ENCODE measurements around the gene SORCS2.

SORCS2 gene

DNA sequence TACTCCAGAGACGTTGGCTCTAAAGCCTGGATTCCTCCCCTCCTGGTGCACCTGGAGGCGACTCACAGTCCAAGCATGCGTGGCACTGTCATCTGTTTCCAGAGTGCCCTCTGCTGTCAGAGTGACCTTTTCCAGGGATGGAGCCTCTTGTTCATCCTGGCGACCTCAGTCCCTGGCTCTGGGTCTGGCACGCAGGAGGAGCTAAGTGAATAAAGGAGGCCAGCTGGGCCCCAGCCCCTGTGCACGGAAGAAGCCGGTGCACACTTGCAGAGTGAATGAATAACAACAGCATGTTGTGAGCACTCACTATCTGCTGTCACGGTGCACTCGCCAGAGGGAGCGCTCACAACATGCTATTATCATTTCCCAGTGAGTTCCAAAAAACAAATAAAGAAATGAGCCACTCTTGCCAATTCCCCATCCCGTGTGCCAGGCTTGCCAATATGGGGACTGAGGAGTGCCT, 270.2 kb downstream of the SORCS2 start:
- DNase-seq: peak; percentile 61
- Histone ChIP-seq H3K4me3 (ENCODE audit: low read depth, low read length) (no peak overlapping the region), H3K36me3 (no peaks in the 10 kb centered on the region), H3K27me3 (no peaks in the 10 kb centered on the region), H3K9me3 (no peaks in the 10 kb centered on the region), H3K4me1 (peaks cover 21% of the 10 kb centered on the region)
- TF ChIP-seq, protein P1, sequence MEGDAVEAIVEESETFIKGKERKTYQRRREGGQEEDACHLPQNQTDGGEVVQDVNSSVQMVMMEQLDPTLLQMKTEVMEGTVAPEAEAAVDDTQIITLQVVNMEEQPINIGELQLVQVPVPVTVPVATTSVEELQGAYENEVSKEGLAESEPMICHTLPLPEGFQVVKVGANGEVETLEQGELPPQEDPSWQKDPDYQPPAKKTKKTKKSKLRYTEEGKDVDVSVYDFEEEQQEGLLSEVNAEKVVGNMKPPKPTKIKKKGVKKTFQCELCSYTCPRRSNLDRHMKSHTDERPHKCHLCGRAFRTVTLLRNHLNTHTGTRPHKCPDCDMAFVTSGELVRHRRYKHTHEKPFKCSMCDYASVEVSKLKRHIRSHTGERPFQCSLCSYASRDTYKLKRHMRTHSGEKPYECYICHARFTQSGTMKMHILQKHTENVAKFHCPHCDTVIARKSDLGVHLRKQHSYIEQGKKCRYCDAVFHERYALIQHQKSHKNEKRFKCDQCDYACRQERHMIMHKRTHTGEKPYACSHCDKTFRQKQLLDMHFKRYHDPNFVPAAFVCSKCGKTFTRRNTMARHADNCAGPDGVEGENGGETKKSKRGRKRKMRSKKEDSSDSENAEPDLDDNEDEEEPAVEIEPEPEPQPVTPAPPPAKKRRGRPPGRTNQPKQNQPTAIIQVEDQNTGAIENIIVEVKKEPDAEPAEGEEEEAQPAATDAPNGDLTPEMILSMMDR (IDR thresholded peaks at IDR 0.05; ENCODE audit: low read depth, low read length): peak; percentile 42

- Histone ChIP-seq H3K27me3 (no peaks in the 10 kb centered on the region), H3K9me3 (no peaks in the 10 kb centered on the region), H3K4me3 (ENCODE audit: low read depth, low read length) (no peak overlapping the region), H3K4me1 (peaks cover 21% of the 10 kb centered on the region), H3K36me3 (no peaks in the 10 kb centered on the region)
- TF ChIP-seq, protein P1 (IDR thresholded peaks at IDR 0.05; ENCODE audit: low read depth, low read length): no peak
- no peak for DNase-seq
These were observed 271.4 kb downstream of the SORCS2 start for GRCh38 chr4:7463566-7464258.

DNA sequence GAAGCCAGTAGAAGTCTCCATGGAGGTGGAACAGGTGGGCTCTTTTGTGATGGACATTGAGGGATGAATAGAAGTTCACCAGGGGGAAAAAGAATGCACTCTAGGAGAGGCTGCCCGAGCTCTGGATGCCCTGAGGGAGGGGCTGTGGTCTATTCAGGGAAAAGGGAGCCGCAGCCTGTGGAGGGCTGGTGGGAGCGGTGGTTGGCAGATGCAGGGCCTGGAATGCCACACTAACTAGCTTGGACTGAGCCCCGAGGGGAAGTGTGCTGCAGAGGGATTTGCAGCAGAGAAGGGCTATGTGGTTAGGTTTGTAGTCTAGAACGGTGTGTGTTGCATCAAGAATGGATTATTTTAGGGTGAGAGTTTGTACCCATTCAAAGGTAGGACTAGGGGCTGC, 271.9 kb downstream of the SORCS2 start:
- no peaks in the 10 kb centered on the region for H3K27me3 ChIP-seq
- no peaks in the 10 kb centered on the region for H3K36me3 ChIP-seq
- H3K4me3 ChIP-seq (ENCODE audit: low read depth, low read length): no peak overlapping the region
- TF ChIP-seq, protein P1 (IDR thresholded peaks at IDR 0.05; ENCODE audit: low read depth, low read length): no peak
- no peaks in the 10 kb centered on the region for H3K9me3 ChIP-seq
- peaks cover 21% of the 10 kb centered on the region for H3K4me1 ChIP-seq
- no peak for DNase-seq

- peaks cover 21% of the 10 kb centered on the region for H3K4me1 ChIP-seq
- no peaks in the 10 kb centered on the region for H3K9me3 ChIP-seq
- H3K36me3 ChIP-seq: no peaks in the 10 kb centered on the region
- H3K4me3 ChIP-seq (ENCODE audit: low read depth, low read length): no peak overlapping the region
- no peaks in the 10 kb centered on the region for H3K27me3 ChIP-seq
- DNase-seq: no peak
- TF ChIP-seq, protein P1 (IDR thresholded peaks at IDR 0.05; ENCODE audit: low read depth, low read length): no peak
These were observed 272.7 kb downstream of the SORCS2 start for GRCh38 chr4:7465017-7465416.

GRCh38 chr4:7466215-7466614, 273.9 kb downstream of the SORCS2 start:
- no peak overlapping the region for H3K4me3 ChIP-seq (ENCODE audit: low read depth, low read length)
- TF ChIP-seq, protein P1 (IDR thresholded peaks at IDR 0.05; ENCODE audit: low read depth, low read length): no peak
- no peak for DNase-seq
- no peaks in the 10 kb centered on the region for H3K9me3 ChIP-seq
- no peaks in the 10 kb centered on the region for H3K36me3 ChIP-seq
- H3K4me1 ChIP-seq: peaks cover 12% of the 10 kb centered on the region
- H3K27me3 ChIP-seq: no peaks in the 10 kb centered on the region

DNA sequence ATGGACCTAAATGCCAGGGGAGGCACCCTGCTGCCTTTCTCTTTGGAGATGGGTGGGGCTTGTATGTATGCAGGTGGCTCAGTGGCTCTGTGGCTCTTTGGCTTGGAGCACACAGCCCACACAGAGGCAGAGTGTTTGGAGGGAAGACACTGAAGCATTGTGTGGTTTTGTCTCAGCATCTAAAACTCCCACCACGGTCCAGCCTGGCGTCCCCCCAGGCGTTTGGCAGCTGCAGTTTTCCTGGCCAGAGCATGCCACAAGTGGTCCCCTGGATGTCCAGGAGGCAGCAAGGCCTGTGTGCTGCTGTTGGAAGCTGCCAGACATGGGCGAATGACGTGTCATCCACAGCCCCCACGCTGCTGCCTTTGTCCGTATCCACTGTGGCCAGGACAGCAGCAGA, 274.6 kb downstream of the SORCS2 start:
- Histone ChIP-seq H3K36me3 (no peaks in the 10 kb centered on the region), H3K9me3 (no peaks in the 10 kb centered on the region), H3K4me1 (peaks cover 5% of the 10 kb centered on the region; the same call in 1 of the 2 replicates), H3K4me3 (ENCODE audit: low read depth, low read length) (no peak overlapping the region), H3K27me3 (no peaks in the 10 kb centered on the region)
- DNase-seq: no peak
- TF ChIP-seq, protein P1 (IDR thresholded peaks at IDR 0.05; ENCODE audit: low read depth, low read length): no peak

Measured in BE2C (cell line).